Nephron progenitor cell (in vitro differentiated cells): ENCODE measurements around the gene PPP1R1A.

Experiments
- DNase-seq: peaks from one replicate; pipeline ENCODE4 v3.0.0; 2021
- H3K27ac Mint-ChIP-seq: 2 replicates; pipeline ENCODE4 v1.8.0; 2021; ENCODE audit warnings: mild to moderate bottlenecking, moderate library complexity, mixed read lengths
- H3K27me3 Mint-ChIP-seq: 2 replicates; pipeline ENCODE4 v1.8.0; 2021; ENCODE audit warnings: mild to moderate bottlenecking, low read depth, mixed read lengths; ENCODE audit not compliant: poor library complexity
- H3K36me3 Mint-ChIP-seq: 2 replicates; pipeline ENCODE4 v1.8.0; 2021; ENCODE audit warnings: low read depth, mixed read lengths
- H3K4me1 Mint-ChIP-seq: 2 replicates; pipeline ENCODE4 v1.8.0; 2021; ENCODE audit warnings: mixed read lengths
- H3K4me3 Mint-ChIP-seq: 2 replicates; pipeline ENCODE4 v1.8.0; 2021; ENCODE audit warnings: mild to moderate bottlenecking, moderate library complexity, mixed read lengths
- H3K9me3 Mint-ChIP-seq: 2 replicates; pipeline ENCODE4 v1.8.0; 2021; ENCODE audit warnings: mild to moderate bottlenecking, moderate library complexity, mixed read lengths
- TF ChIP-seq, protein P1 (sequence below): fragments of 200-600 bp; sonication (generic); IDR thresholded peaks from 2 replicates; pipeline ENCODE4 v1.5.0; 2021; ENCODE audit warnings: antibody characterized with exemption

PPP1R1A gene

DNA sequence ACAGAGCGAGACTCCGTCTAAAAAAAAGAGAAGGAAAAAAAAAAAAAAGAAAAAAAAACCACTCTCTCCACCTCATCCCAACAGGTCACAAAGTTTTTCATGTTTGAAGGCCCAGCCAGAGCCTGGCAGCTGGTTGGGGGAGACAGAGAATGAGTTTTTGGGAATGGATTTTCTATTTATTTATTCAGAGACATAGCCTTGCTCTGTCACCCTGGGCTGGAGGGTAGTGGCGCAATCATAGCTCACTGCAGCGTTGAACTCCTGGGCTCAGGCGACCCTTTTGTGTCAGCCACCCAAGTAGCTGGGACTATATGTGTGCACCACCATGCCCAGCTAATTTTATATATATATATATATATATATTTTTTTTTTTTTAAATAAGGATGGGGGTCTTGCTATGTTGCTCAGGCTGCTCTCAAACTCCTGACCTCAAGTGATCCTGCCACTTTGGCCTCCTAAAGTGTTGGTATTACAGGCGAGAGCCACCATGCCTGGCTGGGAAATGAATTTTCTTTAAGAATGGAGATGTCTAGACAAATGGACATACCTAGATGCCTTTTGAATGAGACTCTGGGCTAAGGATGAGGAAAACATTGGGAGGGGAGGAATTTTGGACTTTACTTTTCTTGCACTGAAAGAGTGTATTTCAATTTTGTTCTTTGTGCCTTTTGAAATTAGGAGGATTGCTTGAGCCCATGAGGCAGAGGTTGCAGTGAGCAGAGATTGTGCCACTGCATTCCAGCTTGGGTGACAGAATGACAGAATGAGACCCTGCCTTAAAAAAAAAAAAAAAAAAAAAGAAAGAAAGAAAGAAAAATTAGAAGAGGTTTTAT lies 16.9 kb upstream of the PPP1R1A start:
- Mint-ChIP-seq H3K27me3 (peaks cover 10% of the 10 kb centered on the region), H3K4me1 (peaks cover 8% of the 10 kb centered on the region), H3K4me3 (no peak overlapping the region), H3K36me3 (peaks cover 6% of the 10 kb centered on the region), H3K9me3 (peaks cover 7% of the 10 kb centered on the region), H3K27ac (no peak overlapping the region)
- TF ChIP-seq, protein P1, sequence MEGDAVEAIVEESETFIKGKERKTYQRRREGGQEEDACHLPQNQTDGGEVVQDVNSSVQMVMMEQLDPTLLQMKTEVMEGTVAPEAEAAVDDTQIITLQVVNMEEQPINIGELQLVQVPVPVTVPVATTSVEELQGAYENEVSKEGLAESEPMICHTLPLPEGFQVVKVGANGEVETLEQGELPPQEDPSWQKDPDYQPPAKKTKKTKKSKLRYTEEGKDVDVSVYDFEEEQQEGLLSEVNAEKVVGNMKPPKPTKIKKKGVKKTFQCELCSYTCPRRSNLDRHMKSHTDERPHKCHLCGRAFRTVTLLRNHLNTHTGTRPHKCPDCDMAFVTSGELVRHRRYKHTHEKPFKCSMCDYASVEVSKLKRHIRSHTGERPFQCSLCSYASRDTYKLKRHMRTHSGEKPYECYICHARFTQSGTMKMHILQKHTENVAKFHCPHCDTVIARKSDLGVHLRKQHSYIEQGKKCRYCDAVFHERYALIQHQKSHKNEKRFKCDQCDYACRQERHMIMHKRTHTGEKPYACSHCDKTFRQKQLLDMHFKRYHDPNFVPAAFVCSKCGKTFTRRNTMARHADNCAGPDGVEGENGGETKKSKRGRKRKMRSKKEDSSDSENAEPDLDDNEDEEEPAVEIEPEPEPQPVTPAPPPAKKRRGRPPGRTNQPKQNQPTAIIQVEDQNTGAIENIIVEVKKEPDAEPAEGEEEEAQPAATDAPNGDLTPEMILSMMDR, result no peak
- no peak for DNase-seq

DNA sequence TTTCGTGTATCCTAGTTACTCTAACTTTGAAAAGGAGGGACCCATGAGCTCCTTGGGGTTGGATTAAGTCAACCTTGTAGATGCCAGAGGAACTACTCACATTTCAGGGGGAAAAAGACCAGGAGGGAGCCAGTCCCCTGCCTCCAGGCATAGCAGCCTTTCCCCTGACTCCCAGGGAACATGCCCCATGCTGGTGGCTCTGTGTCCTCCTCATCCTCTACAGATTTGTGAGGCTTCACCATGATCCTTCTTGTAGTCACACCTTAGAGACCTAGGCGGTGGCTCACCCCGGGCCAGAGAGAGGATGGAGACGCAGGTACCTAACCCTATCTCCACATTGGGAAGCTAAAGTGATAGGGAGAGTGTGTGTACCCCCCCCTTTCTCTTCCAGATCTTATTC lies 16.0 kb upstream of the PPP1R1A start:
- no peak overlapping the region for H3K4me3 Mint-ChIP-seq
- peaks cover 15% of the 10 kb centered on the region for H3K4me1 Mint-ChIP-seq
- H3K27ac Mint-ChIP-seq, result no peak overlapping the region
- DNase-seq, result no peak
- peaks cover 6% of the 10 kb centered on the region for H3K36me3 Mint-ChIP-seq
- TF ChIP-seq, protein P1, result no peak
- peaks cover 7% of the 10 kb centered on the region for H3K9me3 Mint-ChIP-seq
- H3K27me3 Mint-ChIP-seq, result peaks cover 11% of the 10 kb centered on the region

DNA sequence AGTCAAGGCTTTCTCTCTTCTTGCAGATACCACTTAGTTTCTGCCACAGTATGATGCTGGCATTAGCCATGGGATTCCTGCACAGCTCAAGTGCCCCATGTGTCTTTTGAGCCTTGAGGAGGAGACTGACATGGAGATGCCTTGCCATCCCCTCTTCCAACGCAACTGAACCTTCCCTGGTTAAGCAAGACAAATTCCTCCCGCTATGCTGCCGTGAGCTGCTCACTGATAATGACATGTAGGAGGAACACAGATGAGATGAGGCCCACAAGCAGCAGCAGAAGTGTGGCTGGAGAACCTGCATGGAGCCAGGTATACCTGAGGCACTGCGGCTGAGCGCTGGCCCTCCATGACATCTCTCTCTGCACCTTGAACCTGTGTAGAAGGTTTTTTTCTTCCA lies 15.4 kb upstream of the PPP1R1A start:
- TF ChIP-seq, protein P1, result no peak
- H3K4me3 Mint-ChIP-seq, result no peak overlapping the region
- peaks cover 21% of the 10 kb centered on the region for H3K4me1 Mint-ChIP-seq
- peaks cover 6% of the 10 kb centered on the region for H3K36me3 Mint-ChIP-seq
- H3K27ac Mint-ChIP-seq, result no peak overlapping the region
- H3K27me3 Mint-ChIP-seq, result peaks cover 11% of the 10 kb centered on the region
- H3K9me3 Mint-ChIP-seq, result peaks cover 7% of the 10 kb centered on the region
- no peak for DNase-seq

DNA sequence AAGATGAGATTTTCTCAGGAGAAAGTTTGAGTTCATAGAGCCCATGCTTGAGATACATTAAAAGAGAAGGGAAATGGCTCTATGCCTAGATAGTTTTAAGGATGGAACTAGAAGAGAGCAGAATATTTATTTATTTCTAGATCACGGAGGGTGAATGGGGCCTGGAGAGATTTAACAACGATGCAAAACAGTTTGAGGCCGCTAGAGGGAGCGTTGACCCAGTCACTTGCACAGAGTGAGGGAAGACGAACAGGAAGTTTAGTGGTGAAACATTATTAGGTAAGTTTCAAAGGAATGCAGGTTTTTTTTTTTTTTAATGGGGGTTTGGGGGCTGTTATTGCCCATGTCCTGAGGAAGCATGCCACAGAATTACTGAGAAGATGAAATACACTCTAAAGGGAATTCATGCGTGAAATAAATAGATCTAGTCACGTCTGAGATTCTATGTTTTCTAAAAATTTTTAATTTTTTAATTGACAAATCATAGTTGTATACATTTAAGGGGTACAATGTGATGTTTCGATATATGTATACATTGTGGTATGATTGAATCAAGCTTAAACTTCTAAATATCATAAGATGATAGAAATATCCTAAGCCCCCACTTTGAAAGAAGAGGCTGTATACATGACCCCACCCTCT lies 14.8 kb upstream of the PPP1R1A start:
- peak; percentile 51 for DNase-seq
- Mint-ChIP-seq H3K9me3 (peaks cover 7% of the 10 kb centered on the region), H3K4me1 (peaks cover 26% of the 10 kb centered on the region), H3K27me3 (peaks cover 11% of the 10 kb centered on the region), H3K36me3 (peaks cover 6% of the 10 kb centered on the region), H3K27ac (no peak overlapping the region), H3K4me3 (no peak overlapping the region)
- TF ChIP-seq, protein P1, result peak; percentile 65

DNA sequence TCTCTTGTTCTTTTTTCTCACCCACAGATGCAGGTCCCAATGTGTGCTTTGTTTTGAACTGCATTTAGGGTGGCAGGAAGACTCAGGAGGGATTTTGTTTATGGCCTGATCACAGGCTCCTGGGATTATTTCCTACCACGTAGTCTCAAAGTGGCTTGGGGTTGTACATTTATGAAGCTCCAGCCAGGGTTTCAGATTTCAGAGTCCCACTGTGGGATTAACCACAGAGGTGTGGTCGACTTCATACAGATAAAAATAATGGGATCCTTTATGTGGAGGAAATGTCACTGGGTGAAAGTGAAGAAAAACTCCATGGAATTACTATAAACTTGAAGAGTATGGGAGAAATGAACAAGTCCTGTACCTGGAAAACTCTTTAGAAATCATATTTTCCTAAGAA lies 14.2 kb upstream of the PPP1R1A start:
- DNase-seq, result no peak
- Mint-ChIP-seq H3K27ac (no peak overlapping the region), H3K27me3 (peaks cover 11% of the 10 kb centered on the region), H3K36me3 (peaks cover 6% of the 10 kb centered on the region), H3K9me3 (peaks cover 7% of the 10 kb centered on the region), H3K4me1 (peaks cover 26% of the 10 kb centered on the region), H3K4me3 (no peak overlapping the region)
- TF ChIP-seq, protein P1, result no peak
